Activated CD8-positive, alpha-beta memory T cell treated with anti-CD3 and anti-CD28 coated beads, Interleukin-2, amount 50 U/mL, for 24 hours (primary cell): Measurements from ENCODE around the gene SPTBN4.
"Not testable (repeated sequence)": the region's sequence is repeated elsewhere in the genome, so short reads cannot be mapped to it uniquely, and the experiment has no call there.

Experiments used
- DNase-seq: peaks from one replicate; pipeline ENCODE4 v3.0.0-alpha.2; 2020; ENCODE audit errors: extremely low read depth

SPTBN4 gene

GRCh38 chr19:40529093-40529954 is 62.5 kb downstream of the SPTBN4 start:
- DNase-seq = peak; percentile 58

DNA sequence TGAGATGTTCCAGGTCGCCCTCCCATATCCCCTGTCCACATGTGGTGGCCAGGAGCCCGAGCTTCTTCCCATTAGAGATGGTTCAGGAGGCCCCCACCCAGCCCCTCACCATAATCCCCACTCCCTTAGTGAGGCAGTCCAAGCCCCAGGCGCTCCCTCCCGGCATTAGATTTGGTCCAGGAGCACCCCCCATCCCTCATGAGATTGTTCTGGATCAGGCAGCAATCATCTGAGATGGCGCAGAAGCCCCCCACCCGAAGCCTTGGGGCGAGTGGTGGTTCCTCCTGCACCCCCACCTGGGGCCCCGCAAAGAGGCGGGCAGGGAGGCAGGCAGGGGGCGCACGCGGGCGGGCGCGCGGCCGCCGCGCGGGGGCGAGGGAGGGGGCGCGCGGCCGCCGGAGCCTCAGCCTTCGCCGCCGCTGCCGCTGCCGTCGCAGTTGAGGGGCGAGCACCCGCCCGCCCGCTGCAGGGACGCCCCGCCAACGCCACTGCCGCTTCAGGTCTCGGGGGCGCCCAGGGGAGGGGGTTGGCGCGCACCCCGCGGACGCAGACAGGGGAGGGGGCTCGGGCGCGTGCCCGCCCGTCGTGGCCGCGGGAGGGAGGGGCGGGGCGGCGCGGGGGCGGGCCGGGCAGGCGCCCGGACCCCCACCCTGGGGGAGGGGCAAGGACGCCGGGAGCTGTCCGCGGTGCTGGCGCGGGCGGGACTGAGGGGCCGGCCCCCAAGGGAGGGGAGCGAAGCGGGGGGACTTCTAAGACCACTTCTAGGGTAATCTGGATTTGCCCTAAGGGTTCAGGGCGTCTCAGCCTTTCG is 63.5 kb downstream of the SPTBN4 start:
- no peak for DNase-seq

GRCh38 chr19:40533508-40533907 is 66.7 kb downstream of the SPTBN4 start:
- no peak for DNase-seq

- no peak for DNase-seq
Observed at GRCh38 chr19:40534148-40534547, 67.3 kb downstream of the SPTBN4 start.

DNA sequence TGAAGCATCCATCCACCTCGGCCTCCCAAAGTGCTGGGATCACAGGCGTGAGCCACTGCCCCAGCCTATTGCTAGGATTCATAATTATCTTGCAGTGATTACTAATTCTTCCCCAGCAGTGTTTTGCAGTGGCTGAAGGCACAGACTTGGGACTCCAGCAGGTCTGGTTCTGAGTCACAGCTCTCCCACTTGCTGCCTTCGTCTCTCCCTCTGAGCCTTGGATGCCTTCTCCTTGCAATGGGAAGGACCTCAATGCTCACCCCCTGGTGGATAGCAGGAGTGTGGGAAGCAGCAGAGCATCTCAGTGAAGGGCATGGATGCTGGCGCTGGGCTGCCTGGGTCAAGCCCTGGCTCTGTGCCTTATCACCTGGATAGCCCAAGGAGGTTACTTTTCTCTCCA is 72.3 kb downstream of the SPTBN4 start:
- DNase-seq = no peak

GRCh38 chr19:40542202-40542859 is 75.5 kb downstream of the SPTBN4 start:
- no peak for DNase-seq

DNA sequence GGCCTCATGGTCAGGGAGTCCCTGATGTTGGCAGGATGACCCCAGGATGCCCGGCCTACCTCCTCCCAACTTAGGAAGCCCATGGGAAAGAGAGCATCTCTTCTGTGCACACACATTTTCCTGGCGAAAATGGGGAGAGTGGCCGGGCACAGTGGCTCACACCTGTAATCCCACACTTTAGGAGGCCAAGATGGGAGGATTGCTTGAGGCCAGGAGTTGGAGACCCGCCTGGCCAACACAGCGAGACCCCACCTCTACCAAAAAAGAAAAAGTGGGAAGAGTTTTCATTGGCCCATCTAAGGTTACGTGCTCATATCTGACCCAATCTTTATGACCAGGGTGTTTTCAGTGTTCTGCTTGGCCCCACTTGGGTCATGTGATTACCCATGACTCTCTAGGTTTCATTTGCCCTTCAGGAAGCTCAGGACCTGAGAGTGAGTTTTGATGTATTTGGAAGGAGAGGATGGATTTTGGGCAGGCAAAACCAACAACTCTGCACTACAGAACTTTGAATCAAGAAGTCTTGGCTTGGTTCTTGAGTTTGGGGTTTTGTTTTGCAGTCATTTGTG is 76.3 kb downstream of the SPTBN4 start:
- no peak for DNase-seq

- DNase-seq = not testable (repeated sequence)
Observed at GRCh38 chr19:40546153-40546841, 79.5 kb downstream of the SPTBN4 start.

GRCh38 chr19:40547190-40547589 is 80.4 kb downstream of the SPTBN4 start:
- DNase-seq = not testable (repeated sequence)

- no peak for DNase-seq
Observed at GRCh38 chr19:40547836-40548235, 81.0 kb downstream of the SPTBN4 start.

- DNase-seq = peak; percentile 26
Observed at GRCh38 chr19:40549007-40549708, 82.4 kb downstream of the SPTBN4 start.

DNA sequence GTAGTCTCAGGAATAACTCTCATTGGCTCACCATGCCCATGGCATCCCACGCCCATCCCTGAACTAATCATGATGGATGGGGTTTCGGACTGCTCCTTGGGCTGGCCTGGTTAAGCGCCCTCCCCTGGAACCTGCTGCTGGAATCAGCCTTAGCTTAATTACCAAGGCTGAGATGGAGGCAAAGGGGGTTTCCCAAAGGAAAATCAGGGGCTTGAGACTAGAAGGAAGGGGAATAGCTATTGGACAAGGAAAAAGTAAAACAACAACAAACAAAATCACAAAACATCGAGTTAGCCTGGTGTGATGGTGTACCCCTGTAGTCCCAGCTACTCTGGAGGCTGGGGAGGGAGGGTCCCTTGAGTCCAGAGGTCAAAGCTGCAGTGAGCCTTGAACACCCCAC is 84.2 kb downstream of the SPTBN4 start:
- no peak for DNase-seq

- no peak for DNase-seq
Observed at GRCh38 chr19:40552848-40553247, 86.0 kb downstream of the SPTBN4 start.

- no peak for DNase-seq
Observed at GRCh38 chr19:40553885-40554857, 87.4 kb downstream of the SPTBN4 start.

GRCh38 chr19:40555978-40556689 is 89.3 kb downstream of the SPTBN4 start:
- no peak for DNase-seq

DNA sequence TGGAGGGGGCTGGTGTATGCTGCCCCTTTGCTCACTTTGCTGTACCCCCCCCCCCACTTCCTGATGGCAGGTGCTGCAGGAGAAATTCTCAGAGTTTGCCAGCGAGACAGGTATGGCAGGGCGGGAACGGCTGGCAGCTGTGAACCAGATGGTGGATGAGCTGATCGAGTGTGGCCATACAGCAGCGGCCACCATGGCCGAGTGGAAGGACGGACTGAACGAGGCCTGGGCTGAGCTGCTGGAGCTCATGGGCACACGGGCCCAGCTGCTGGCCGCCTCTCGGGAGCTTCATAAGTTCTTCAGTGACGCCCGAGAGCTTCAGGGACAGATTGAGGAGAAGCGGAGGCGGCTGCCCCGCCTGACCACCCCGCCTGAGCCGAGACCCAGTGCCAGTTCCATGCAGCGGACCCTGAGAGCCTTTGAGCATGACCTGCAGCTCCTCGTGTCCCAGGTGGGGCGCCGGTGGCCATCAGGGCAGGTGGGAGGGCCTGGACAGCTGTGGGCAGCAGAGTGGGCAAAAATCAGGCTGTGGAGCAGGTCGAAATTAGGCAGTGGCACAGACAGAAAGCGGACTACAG is 90.2 kb downstream of the SPTBN4 start:
- no peak for DNase-seq

DNA sequence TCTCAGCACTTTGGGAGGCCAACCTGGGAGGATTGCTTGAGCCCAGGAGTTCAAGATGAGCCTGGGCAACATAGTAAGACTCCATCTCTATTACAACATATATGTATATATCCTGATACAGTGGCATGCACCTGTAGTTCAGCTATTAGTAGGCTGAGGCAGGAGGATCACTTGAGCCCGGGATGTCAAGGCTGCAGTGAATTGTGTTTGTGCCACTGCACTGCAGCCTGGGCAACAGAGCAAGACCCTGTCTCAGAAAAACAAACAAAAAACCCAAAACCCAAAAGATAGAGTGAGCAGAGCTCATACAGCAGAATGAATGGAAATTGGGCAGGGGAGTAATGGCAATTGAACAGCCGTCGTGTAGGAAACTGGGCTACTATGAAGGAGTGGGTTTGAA is 92.6 kb downstream of the SPTBN4 start:
- no peak for DNase-seq

DNA sequence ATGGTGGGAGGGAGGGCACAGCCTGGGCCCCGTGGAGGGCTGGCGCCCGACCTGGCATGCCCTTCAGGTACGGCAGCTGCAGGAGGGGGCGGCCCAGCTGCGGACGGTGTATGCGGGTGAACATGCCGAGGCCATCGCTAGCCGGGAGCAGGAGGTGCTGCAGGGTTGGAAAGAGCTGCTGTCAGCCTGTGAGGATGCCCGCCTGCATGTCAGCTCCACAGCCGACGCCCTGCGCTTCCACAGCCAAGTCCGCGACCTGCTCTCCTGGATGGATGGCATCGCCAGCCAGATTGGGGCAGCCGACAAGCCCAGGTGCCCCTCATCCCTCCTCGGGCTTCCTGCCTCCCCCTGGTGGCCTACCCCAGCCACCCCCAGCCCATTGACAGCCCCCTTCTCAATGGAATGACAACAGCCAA is 93.3 kb downstream of the SPTBN4 start:
- no peak for DNase-seq

- DNase-seq = no peak
Observed at GRCh38 chr19:40561947-40562346, 95.1 kb downstream of the SPTBN4 start.
